Measurements from ENCODE around the gene RPL31.

DNA sequence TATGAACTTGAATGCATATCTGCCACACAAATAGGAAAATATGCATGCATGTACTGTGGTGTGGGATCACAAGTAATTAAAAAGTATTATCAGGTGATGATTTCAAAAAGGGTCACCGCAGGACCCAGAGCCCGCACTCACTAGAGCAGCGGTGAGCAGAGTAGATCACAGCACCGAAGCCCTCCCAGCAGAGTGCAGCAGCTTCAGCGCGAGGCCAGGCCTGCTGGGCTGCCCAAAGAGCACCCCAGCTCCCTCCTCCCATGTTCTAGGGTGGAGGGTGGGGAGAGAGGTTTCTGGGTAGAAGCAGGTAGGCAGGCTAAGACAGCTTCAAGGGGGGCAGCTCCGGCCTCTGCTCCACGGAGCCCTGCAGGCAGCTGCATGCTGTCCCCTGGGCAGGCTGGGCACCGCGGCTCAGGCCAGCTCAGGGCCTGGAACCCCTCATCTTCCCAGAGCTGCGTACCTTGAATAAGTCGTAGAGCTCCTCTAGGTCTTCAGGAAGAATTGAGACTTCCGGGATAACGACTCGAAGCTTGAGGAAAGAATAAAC is 24.9 kb downstream of the RPL31 start:
- TF ChIP-seq, protein P1, sequence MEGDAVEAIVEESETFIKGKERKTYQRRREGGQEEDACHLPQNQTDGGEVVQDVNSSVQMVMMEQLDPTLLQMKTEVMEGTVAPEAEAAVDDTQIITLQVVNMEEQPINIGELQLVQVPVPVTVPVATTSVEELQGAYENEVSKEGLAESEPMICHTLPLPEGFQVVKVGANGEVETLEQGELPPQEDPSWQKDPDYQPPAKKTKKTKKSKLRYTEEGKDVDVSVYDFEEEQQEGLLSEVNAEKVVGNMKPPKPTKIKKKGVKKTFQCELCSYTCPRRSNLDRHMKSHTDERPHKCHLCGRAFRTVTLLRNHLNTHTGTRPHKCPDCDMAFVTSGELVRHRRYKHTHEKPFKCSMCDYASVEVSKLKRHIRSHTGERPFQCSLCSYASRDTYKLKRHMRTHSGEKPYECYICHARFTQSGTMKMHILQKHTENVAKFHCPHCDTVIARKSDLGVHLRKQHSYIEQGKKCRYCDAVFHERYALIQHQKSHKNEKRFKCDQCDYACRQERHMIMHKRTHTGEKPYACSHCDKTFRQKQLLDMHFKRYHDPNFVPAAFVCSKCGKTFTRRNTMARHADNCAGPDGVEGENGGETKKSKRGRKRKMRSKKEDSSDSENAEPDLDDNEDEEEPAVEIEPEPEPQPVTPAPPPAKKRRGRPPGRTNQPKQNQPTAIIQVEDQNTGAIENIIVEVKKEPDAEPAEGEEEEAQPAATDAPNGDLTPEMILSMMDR (IDR thresholded peaks at IDR 0.05; ENCODE audit: borderline replicate concordance, extremely low read depth, low read length, poor library complexity, severe bottlenecking): no peak
- no peak for TF ChIP-seq EZH2 (IDR thresholded peaks at IDR 0.05; ENCODE audit: borderline replicate concordance, low read depth, low read length, severe bottlenecking)
